Esophagus muscularis mucosa (tissue), 4 donors: ENCODE measurements around the gene SCARF1.

ENCODE experiments used
- EP300 ChIP-seq: sonication (generic); formaldehyde crosslinking; IDR thresholded peaks from one replicate; pipeline ENCODE4 v1.6.1; 2017; ENCODE audit warnings: antibody characterized with exemption
- POLR2A ChIP-seq: fragments of 450-650 bp; IDR thresholded peaks from one replicate; pipeline ENCODE4 v1.6.1; 2017; ENCODE audit warnings: antibody characterized with exemption, moderate library complexity, mild to moderate bottlenecking, low read depth
- TF ChIP-seq, protein P1 (sequence below), 3 experiments: fragments of 200-600 bp in 2 of 3; fragments of 450-650 bp in 1 of 3; sonication (generic) in 2 of 3; IDR thresholded peaks; one replicate each; pipeline ENCODE4 v1.5.1; 2017 to 2019; ENCODE audit warnings: antibody characterized with exemption in 3 of 3, mild to moderate bottlenecking in 2 of 3, moderate library complexity in 1 of 3

DNA sequence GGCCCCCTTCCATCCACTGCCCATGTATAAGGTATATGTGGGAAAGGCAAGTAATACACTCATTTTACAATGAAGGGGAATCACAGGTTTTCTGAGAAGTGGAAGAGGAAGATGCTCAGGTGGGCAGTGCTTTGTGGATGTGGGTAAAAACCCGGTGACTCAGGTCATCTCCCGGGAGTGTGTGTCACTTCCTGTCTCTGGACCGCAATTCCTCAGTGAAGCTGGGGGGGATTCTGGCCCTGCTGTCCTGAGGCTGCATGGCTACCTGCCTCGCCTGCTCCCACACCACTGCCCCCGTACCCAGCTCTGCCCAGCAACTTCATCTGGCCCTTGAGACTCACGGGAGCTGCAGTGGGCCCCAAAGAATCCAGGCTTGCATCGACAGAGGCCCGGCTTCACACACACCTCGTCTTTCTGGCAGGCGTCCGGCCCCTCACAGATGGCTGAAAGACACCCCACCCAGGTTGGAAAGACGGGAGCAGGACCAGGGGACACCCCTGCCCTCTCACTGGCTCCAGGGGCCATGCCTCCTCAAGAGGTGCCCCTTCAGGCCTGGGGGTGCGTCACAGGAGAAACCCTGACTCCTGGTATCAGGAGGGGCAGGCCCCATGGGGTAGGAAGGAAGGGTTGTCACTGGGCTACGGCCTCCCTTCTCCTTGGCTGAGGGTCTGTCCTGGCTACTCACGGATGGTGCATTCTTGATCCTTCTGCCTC, 882 bp downstream of the SCARF1 start:
- TF ChIP-seq, protein P1, sequence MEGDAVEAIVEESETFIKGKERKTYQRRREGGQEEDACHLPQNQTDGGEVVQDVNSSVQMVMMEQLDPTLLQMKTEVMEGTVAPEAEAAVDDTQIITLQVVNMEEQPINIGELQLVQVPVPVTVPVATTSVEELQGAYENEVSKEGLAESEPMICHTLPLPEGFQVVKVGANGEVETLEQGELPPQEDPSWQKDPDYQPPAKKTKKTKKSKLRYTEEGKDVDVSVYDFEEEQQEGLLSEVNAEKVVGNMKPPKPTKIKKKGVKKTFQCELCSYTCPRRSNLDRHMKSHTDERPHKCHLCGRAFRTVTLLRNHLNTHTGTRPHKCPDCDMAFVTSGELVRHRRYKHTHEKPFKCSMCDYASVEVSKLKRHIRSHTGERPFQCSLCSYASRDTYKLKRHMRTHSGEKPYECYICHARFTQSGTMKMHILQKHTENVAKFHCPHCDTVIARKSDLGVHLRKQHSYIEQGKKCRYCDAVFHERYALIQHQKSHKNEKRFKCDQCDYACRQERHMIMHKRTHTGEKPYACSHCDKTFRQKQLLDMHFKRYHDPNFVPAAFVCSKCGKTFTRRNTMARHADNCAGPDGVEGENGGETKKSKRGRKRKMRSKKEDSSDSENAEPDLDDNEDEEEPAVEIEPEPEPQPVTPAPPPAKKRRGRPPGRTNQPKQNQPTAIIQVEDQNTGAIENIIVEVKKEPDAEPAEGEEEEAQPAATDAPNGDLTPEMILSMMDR (IDR thresholded peaks at IDR 0.05): no peak
- TF ChIP-seq EP300 (no peak), POLR2A (no peak)
